NCI-H774 (cell line): Measurements from ENCODE around the gene CDC37.

ENCODE experiments used
- DNase-seq: peaks from one replicate; lab custom pipeline; 2025; lab: John Stamatoyannopoulos, UW

The CDC37 gene

GRCh38 chr19:10353793-10354391, 49.5 kb downstream of the CDC37 start:
- no peak for DNase-seq

- DNase-seq: no peak
Measured at GRCh38 chr19:10352764-10353671, 50.3 kb downstream of the CDC37 start.

GRCh38 chr19:10346509-10346908, 56.8 kb downstream of the CDC37 start:
- no peak for DNase-seq

- no peak for DNase-seq
Measured at GRCh38 chr19:10344780-10345179, 58.6 kb downstream of the CDC37 start.

- no peak for DNase-seq
Measured at GRCh38 chr19:10343495-10343894, 59.8 kb downstream of the CDC37 start.
